IPS DF 6.9 (cell line): ENCODE data around the gene PDE10A.

Experiments used
- DNase-seq: peaks from one replicate; pipeline ENCODE4 v3.0.0-alpha.2; 2013; ENCODE audit warnings: low read depth, low spot score
- H3K27ac ChIP-seq: one replicate; pipeline ENCODE4 v1.5.1; 2013; ENCODE audit warnings: low read length, control low read depth
- H3K27me3 ChIP-seq: 2 replicates; pipeline ENCODE4 v1.6.1; 2013; ENCODE audit warnings: mild to moderate bottlenecking, low read length; ENCODE audit not compliant: control insufficient read depth, insufficient read depth
- H3K36me3 ChIP-seq: 2 replicates; pipeline ENCODE4 v1.6.1; 2013; ENCODE audit warnings: low read length; ENCODE audit not compliant: control insufficient read depth, insufficient read depth
- H3K4me1 ChIP-seq: 2 replicates; pipeline ENCODE4 v1.6.1; 2013; ENCODE audit warnings: low read length; ENCODE audit not compliant: control insufficient read depth, insufficient read depth
- H3K4me3 ChIP-seq: 2 replicates; pipeline ENCODE4 v1.5.1; 2013; ENCODE audit warnings: mild to moderate bottlenecking, low read length
- H3K9me3 ChIP-seq: 2 replicates; pipeline ENCODE4 v1.6.1; 2013; ENCODE audit warnings: low read length, inconsistent platforms; ENCODE audit not compliant: control insufficient read depth, insufficient read depth
- WGBS: extraction: QIAGEN DNeasy Blood & Tissue Kit; methylation state at CpG from one replicate; pipeline ENCODE4 v1.1.7; 2013; ENCODE audit warnings: mixed read lengths, missing lambda C conversion rate; ENCODE audit not compliant: insufficient read length, insufficient coverage; 5-methylcytosine and 5-hydroxymethylcytosine counted together

Gene PDE10A

GRCh38 chr6:165695722-165696515, 32.9 kb upstream of the PDE10A start:
- H3K9me3 ChIP-seq, result no peaks in the 10 kb centered on the region
- H3K27me3 ChIP-seq, result no peaks in the 10 kb centered on the region
- no peaks in the 10 kb centered on the region for H3K36me3 ChIP-seq
- H3K27ac ChIP-seq, result no peak overlapping the region
- H3K4me3 ChIP-seq, result no peak overlapping the region
- no CpG with 5 or more reads among the region's 8 CpGs for WGBS
- no peak for DNase-seq
- 0 out of 2 replicates have a peak, but pooled peaks cover 3% of the 10 kb centered on the region for H3K4me1 ChIP-seq

GRCh38 chr6:165694296-165694695, 31.3 kb upstream of the PDE10A start:
- Histone ChIP-seq H3K27ac (no peak overlapping the region), H3K36me3 (no peaks in the 10 kb centered on the region), H3K27me3 (no peaks in the 10 kb centered on the region), H3K4me3 (no peak overlapping the region), H3K4me1 (0 out of 2 replicates have a peak, but pooled peaks cover 3% of the 10 kb centered on the region), H3K9me3 (no peaks in the 10 kb centered on the region)
- whole genome bisulfite sequencing, result no CpG with 5 or more reads among the region's 12 CpGs
- no peak for DNase-seq

GRCh38 chr6:165692106-165692653, 29.1 kb upstream of the PDE10A start:
- no CpG with 5 or more reads among the region's 11 CpGs for WGBS
- no peak overlapping the region for H3K4me3 ChIP-seq
- DNase-seq, result no peak
- no peaks in the 10 kb centered on the region for H3K9me3 ChIP-seq
- no peak overlapping the region for H3K27ac ChIP-seq
- H3K4me1 ChIP-seq, result 0 out of 2 replicates have a peak, but pooled peaks cover 3% of the 10 kb centered on the region
- H3K36me3 ChIP-seq, result no peaks in the 10 kb centered on the region
- H3K27me3 ChIP-seq, result no peaks in the 10 kb centered on the region

- Histone ChIP-seq H3K9me3 (no peaks in the 10 kb centered on the region), H3K4me3 (no peak overlapping the region), H3K27ac (no peak overlapping the region), H3K27me3 (no peaks in the 10 kb centered on the region), H3K36me3 (no peaks in the 10 kb centered on the region), H3K4me1 (0 out of 2 replicates have a peak, but pooled peaks cover 3% of the 10 kb centered on the region)
- DNase-seq, result no peak
- WGBS, result no CpG with 5 or more reads among the region's 7 CpGs
Observed at GRCh38 chr6:165689699-165690098, 26.7 kb upstream of the PDE10A start.

GRCh38 chr6:165686596-165687365, 23.7 kb upstream of the PDE10A start:
- Histone ChIP-seq H3K4me1 (no peaks in the 10 kb centered on the region), H3K4me3 (no peak overlapping the region), H3K9me3 (no peaks in the 10 kb centered on the region), H3K36me3 (no peaks in the 10 kb centered on the region), H3K27ac (no peak overlapping the region), H3K27me3 (no peaks in the 10 kb centered on the region)
- WGBS, result no CpG with 5 or more reads among the region's 27 CpGs
- no peak for DNase-seq

GRCh38 chr6:165685302-165685701, 22.3 kb upstream of the PDE10A start:
- no peaks in the 10 kb centered on the region for H3K4me1 ChIP-seq
- H3K9me3 ChIP-seq, result no peaks in the 10 kb centered on the region
- no peaks in the 10 kb centered on the region for H3K36me3 ChIP-seq
- H3K27me3 ChIP-seq, result no peaks in the 10 kb centered on the region
- no CpG with 5 or more reads among the region's 1 CpG for WGBS
- no peak overlapping the region for H3K27ac ChIP-seq
- no peak for DNase-seq
- no peak overlapping the region for H3K4me3 ChIP-seq

- Histone ChIP-seq H3K4me1 (no peaks in the 10 kb centered on the region), H3K36me3 (no peaks in the 10 kb centered on the region), H3K27me3 (no peaks in the 10 kb centered on the region), H3K9me3 (no peaks in the 10 kb centered on the region), H3K27ac (no peak overlapping the region), H3K4me3 (no peak overlapping the region)
- WGBS, result no CpG with 5 or more reads among the region's 10 CpGs
- no peak for DNase-seq
Observed at GRCh38 chr6:165684333-165684732, 21.3 kb upstream of the PDE10A start.

- Histone ChIP-seq H3K27me3 (no peaks in the 10 kb centered on the region), H3K36me3 (no peaks in the 10 kb centered on the region), H3K4me1 (0 out of 2 replicates have a peak, but pooled peaks cover 1% of the 10 kb centered on the region), H3K27ac (no peak overlapping the region), H3K9me3 (no peaks in the 10 kb centered on the region), H3K4me3 (no peak overlapping the region)
- DNase-seq, result no peak
- WGBS, result no CpG with 5 or more reads among the region's 5 CpGs
Observed at GRCh38 chr6:165680975-165681374, 17.9 kb upstream of the PDE10A start.

- no CpG with 5 or more reads among the region's 10 CpGs for whole genome bisulfite sequencing
- Histone ChIP-seq H3K9me3 (no peaks in the 10 kb centered on the region), H3K4me3 (no peak overlapping the region), H3K27ac (no peak overlapping the region), H3K4me1 (peaks cover 2% of the 10 kb centered on the region; the same call in 1 of the 2 replicates), H3K36me3 (no peaks in the 10 kb centered on the region), H3K27me3 (no peaks in the 10 kb centered on the region)
- no peak for DNase-seq
Observed at GRCh38 chr6:165679326-165679725, 16.3 kb upstream of the PDE10A start.

GRCh38 chr6:165678904-165679303, 15.9 kb upstream of the PDE10A start:
- no peak overlapping the region for H3K4me3 ChIP-seq
- H3K4me1 ChIP-seq, result peaks cover 3% of the 10 kb centered on the region; the same call in 1 of the 2 replicates
- H3K9me3 ChIP-seq, result no peaks in the 10 kb centered on the region
- H3K27me3 ChIP-seq, result no peaks in the 10 kb centered on the region
- DNase-seq, result no peak
- no peak overlapping the region for H3K27ac ChIP-seq
- H3K36me3 ChIP-seq, result no peaks in the 10 kb centered on the region
- no CpG with 5 or more reads among the region's 4 CpGs for WGBS
